Measurements from ENCODE around the gene RNU5B-1. TPM values are rescaled to one million over a fixed set of nuclear protein-coding genes. Genes with fewer than 3 reads are reported as not detected.

The RNU5B-1 gene
- total and polyA plus RNA-seq, 2 donors from 2014 or later, result 54.0 TPM; not detected in 1

GRCh38 chr15:65310431-65311137 lies 6.1 kb downstream of the RNU5B-1 start:
- FAIRE-seq (no peak), DNase-seq (peak in 1 of 5 donors; percentile 30)
- Histone ChIP-seq H3K4me3 (ENCODE audit: low read length in 3 of 3) (no peak overlapping the region), H3K9me3 (ENCODE audit: control insufficient read depth in 2 of 3, insufficient read depth in 1 of 3, low read length in 3 of 3) (no peaks in the 10 kb centered on the region), H3K27me3 (ENCODE audit: control insufficient read depth, insufficient read depth, low read length) (no peaks in the 10 kb centered on the region), H3K27ac (ENCODE audit: low read depth in 2 of 2, low read length in 2 of 2) (no peak overlapping the region), H3K36me3 (ENCODE audit: control insufficient read depth in 2 of 3, insufficient read depth in 3 of 3, low read length in 3 of 3) (no peaks in the 10 kb centered on the region), H3K4me1 (ENCODE audit: control insufficient read depth in 2 of 3, insufficient read depth in 2 of 3, low read depth in 1 of 3, low read length in 3 of 3) (no peaks in the 10 kb centered on the region), H3K9ac (ENCODE audit: low read length in 3 of 3) (no peak overlapping the region)
- intact Hi-C loops (cut with DNase I), result no loop called here
- no peak for TF ChIP-seq CTCF (IDR thresholded peaks at IDR 0.05; ENCODE audit: borderline replicate concordance, extremely low read depth, insufficient read depth)

- Histone ChIP-seq H3K27me3 (ENCODE audit: control insufficient read depth, insufficient read depth, low read length) (no peaks in the 10 kb centered on the region), H3K9me3 (ENCODE audit: control insufficient read depth in 2 of 3, insufficient read depth in 1 of 3, low read length in 3 of 3) (no peaks in the 10 kb centered on the region), H3K27ac (ENCODE audit: low read depth in 2 of 2, low read length in 2 of 2) (no peak overlapping the region), H3K4me1 (ENCODE audit: control insufficient read depth in 2 of 3, insufficient read depth in 2 of 3, low read depth in 1 of 3, low read length in 3 of 3) (no peaks in the 10 kb centered on the region), H3K4me3 (ENCODE audit: low read length in 3 of 3) (no peak overlapping the region), H3K36me3 (ENCODE audit: control insufficient read depth in 2 of 3, insufficient read depth in 3 of 3, low read length in 3 of 3) (no peaks in the 10 kb centered on the region), H3K9ac (ENCODE audit: low read length in 3 of 3) (no peak overlapping the region)
- TF ChIP-seq CTCF (IDR thresholded peaks at IDR 0.05; ENCODE audit: borderline replicate concordance, extremely low read depth, insufficient read depth), result no peak
- DNase-seq, result peak in 2 of 5 donors; percentile 21 to 22
- intact Hi-C loops (cut with DNase I), result no loop called here
- no peak for FAIRE-seq
Measured at GRCh38 chr15:65311760-65312159, 7.3 kb downstream of the RNU5B-1 start.

GRCh38 chr15:65312400-65312916 lies 8.0 kb downstream of the RNU5B-1 start:
- no peaks in the 10 kb centered on the region for H3K36me3 ChIP-seq (ENCODE audit: control insufficient read depth in 2 of 3, insufficient read depth in 3 of 3, low read length in 3 of 3)
- TF ChIP-seq CTCF (IDR thresholded peaks at IDR 0.05; ENCODE audit: borderline replicate concordance, extremely low read depth, insufficient read depth), result no peak
- no peak overlapping the region for H3K9ac ChIP-seq (ENCODE audit: low read length in 3 of 3)
- no peaks in the 10 kb centered on the region for H3K9me3 ChIP-seq (ENCODE audit: control insufficient read depth in 2 of 3, insufficient read depth in 1 of 3, low read length in 3 of 3)
- intact Hi-C loops (cut with DNase I), result no loop called here
- no peak for FAIRE-seq
- H3K27ac ChIP-seq (ENCODE audit: low read depth in 2 of 2, low read length in 2 of 2), result no peak overlapping the region
- DNase-seq, result peak; percentile 81 to 91 (median 88)
- H3K4me3 ChIP-seq (ENCODE audit: low read length in 3 of 3), result no peak overlapping the region
- H3K27me3 ChIP-seq (ENCODE audit: control insufficient read depth, insufficient read depth, low read length), result no peaks in the 10 kb centered on the region
- no peaks in the 10 kb centered on the region for H3K4me1 ChIP-seq (ENCODE audit: control insufficient read depth in 2 of 3, insufficient read depth in 2 of 3, low read depth in 1 of 3, low read length in 3 of 3)

Data from kidney (tissue), 14 donors.